PC-9 (cell line): Measurements from ENCODE around the gene KIAA1191. TPM values are rescaled to one million over a fixed set of nuclear protein-coding genes. Genes with fewer than 3 reads are reported as not detected.

ENCODE experiments used
- BruUV-seq: library from RNA; stranded (reverse); fragments of 400-500 nt; replicated peaks from 2 replicates; lab custom pipeline; 2021; lab: Mats Ljungman, UMichigan
- CTCF ChIA-PET: fragments of 300-600 bp; sonication (Branson Sonifier 250); formaldehyde crosslinking; loops from one replicate; lab custom pipeline; 2022; ENCODE audit warnings: antibody characterized with exemption; lab: Charles Lee
- POLR2A ChIA-PET: fragments of 300-600 bp; sonication (Branson Sonifier 250); formaldehyde crosslinking; loops from one replicate; lab custom pipeline; 2022; ENCODE audit warnings: antibody characterized with exemption; ENCODE audit not compliant: unreplicated experiment; lab: Charles Lee
- DNase-seq, 2 experiments: peaks; one replicate each; pipeline versions ENCODE4 v3.0.0 to v3.0.0-alpha.2; 2015 to 2022; ENCODE audit warnings: mixed read lengths in 1 of 2
- H2AFZ ChIP-seq: fragments of 200-600 bp; sonication (generic); 2 replicates; pipeline ENCODE4 v1.8.1; 2017; ENCODE audit warnings: antibody characterized with exemption
- H3F3A ChIP-seq: fragments of 200-600 bp; sonication (generic); 2 replicates; pipeline ENCODE4 v1.8.1; 2017; ENCODE audit warnings: antibody characterized with exemption, mild to moderate bottlenecking, low read depth; ENCODE audit not compliant: insufficient read depth
- H3K27ac ChIP-seq: fragments of 200-600 bp; sonication (generic); 2 replicates; pipeline ENCODE4 v1.6.1; 2016; ENCODE audit warnings: mixed run types
- H3K27me3 ChIP-seq: fragments of 200-600 bp; sonication (generic); 2 replicates; pipeline ENCODE4 v1.6.1; 2016; ENCODE audit warnings: low read depth, mixed run types; ENCODE audit not compliant: insufficient read depth
- H3K36me3 ChIP-seq: fragments of 200-600 bp; sonication (generic); 2 replicates; pipeline ENCODE4 v1.6.1; 2016; ENCODE audit warnings: low read depth, mixed run types
- H3K4me1 ChIP-seq: fragments of 200-600 bp; sonication (generic); replicated peaks from 2 replicates; pipeline ENCODE4 v1.6.1; 2016; ENCODE audit warnings: mixed run types; ENCODE audit not compliant: insufficient read depth
- H3K4me2 ChIP-seq: fragments of 200-600 bp; sonication (generic); 2 replicates; pipeline ENCODE4 v1.6.1; 2017; ENCODE audit warnings: mixed run types
- H3K4me3 ChIP-seq: fragments of 200-600 bp; sonication (generic); 2 replicates; pipeline ENCODE4 v1.6.1; 2016; ENCODE audit warnings: mixed run types
- H3K79me2 ChIP-seq: fragments of 200-600 bp; sonication (generic); 2 replicates; pipeline ENCODE4 v1.6.1; 2017; ENCODE audit warnings: low read depth, mixed run types
- H3K9me2 ChIP-seq: fragments of 200-600 bp; sonication (generic); 2 replicates; pipeline ENCODE4 v1.8.1; 2017; ENCODE audit warnings: mild to moderate bottlenecking; ENCODE audit not compliant: insufficient read depth
- H3K9me3 ChIP-seq: fragments of 200-600 bp; sonication (generic); 2 replicates; pipeline ENCODE4 v1.8.1; 2016; ENCODE audit warnings: low read depth; ENCODE audit not compliant: insufficient read depth
- H4K20me1 ChIP-seq: fragments of 200-600 bp; sonication (generic); 2 replicates; pipeline ENCODE4 v1.8.1; 2017; ENCODE audit not compliant: insufficient read depth
- EZH2 ChIP-seq: fragments of 200-600 bp; sonication (generic); IDR thresholded peaks from 2 replicates; pipeline ENCODE4 v1.8.0; 2017; ENCODE audit warnings: antibody characterized with exemption, low read depth
- intact Hi-C: fragments of 100-400 bp; cut with micrococcal nuclease; formaldehyde crosslinking; loops from one replicate; pipeline ENCODE4 v1.10.0; 2022; ENCODE audit not compliant: unreplicated experiment
- total RNA-seq: library from RNA; stranded (reverse); gene quantifications from 2 replicates; pipeline ENCODE4 v1.2.3, GENCODE V29; 2021
- TF ChIP-seq, protein P1 (sequence below): fragments of 200-600 bp; sonication (generic); conservative IDR thresholded peaks from 2 replicates; pipeline ENCODE4 v1.6.1; 2017; ENCODE audit warnings: mixed run types, antibody characterized with exemption, mild to moderate bottlenecking, moderate library complexity

Gene KIAA1191
- total RNA-seq, 1 experiment from 2014 or later, result 115 TPM

DNA sequence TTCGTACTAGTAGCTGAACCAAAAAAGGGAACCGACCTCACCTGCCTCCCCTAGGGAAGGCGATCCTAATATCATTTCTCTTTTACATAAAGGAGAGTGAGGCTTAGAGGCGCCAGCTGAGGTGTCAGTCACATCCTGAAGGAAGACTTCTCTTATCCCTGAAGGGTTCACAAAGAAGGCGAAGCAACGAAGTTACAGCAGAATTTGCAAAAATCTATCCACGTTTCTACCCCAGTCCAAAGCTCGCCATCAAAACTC, 598 bp upstream of the KIAA1191 start:
- ChIA-PET POLR2A (interaction anchor here (0.6 to 1.0 kb wide), 5 partner anchors 56 to 486 kb away, joined by 3 to 13 read pairs (median 3); no protein-coding TSS in a partner anchor), CTCF (interaction anchor here (0.7 kb wide), 1 partner anchor 10 kb away, joined by 3 read pairs; no protein-coding TSS in a partner anchor)
- H3K27ac ChIP-seq, result no peak overlapping the region
- H3K4me3 ChIP-seq, result peak overlapping the region; percentile 99
- BruUV-seq, result no TSS peak
- TF ChIP-seq EZH2, result no peak
- TF ChIP-seq, protein P1, sequence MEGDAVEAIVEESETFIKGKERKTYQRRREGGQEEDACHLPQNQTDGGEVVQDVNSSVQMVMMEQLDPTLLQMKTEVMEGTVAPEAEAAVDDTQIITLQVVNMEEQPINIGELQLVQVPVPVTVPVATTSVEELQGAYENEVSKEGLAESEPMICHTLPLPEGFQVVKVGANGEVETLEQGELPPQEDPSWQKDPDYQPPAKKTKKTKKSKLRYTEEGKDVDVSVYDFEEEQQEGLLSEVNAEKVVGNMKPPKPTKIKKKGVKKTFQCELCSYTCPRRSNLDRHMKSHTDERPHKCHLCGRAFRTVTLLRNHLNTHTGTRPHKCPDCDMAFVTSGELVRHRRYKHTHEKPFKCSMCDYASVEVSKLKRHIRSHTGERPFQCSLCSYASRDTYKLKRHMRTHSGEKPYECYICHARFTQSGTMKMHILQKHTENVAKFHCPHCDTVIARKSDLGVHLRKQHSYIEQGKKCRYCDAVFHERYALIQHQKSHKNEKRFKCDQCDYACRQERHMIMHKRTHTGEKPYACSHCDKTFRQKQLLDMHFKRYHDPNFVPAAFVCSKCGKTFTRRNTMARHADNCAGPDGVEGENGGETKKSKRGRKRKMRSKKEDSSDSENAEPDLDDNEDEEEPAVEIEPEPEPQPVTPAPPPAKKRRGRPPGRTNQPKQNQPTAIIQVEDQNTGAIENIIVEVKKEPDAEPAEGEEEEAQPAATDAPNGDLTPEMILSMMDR, result no peak
- no peaks in the 10 kb centered on the region for H3K9me2 ChIP-seq
- no peaks in the 10 kb centered on the region for H3K9me3 ChIP-seq
- no peaks in the 10 kb centered on the region for H3F3A ChIP-seq
- peaks cover 6% of the 10 kb centered on the region; the same call in 1 of the 2 replicates for H3K4me1 ChIP-seq
- no peak for DNase-seq
- H3K27me3 ChIP-seq, result no peaks in the 10 kb centered on the region
- H3K4me2 ChIP-seq, result peak overlapping the region; percentile 85
- H3K79me2 ChIP-seq, result peaks cover 34% of the 10 kb centered on the region
- peaks cover 4% of the 10 kb centered on the region; the same call in 1 of the 2 replicates for H3K36me3 ChIP-seq
- peaks cover 8% of the 10 kb centered on the region; the same call in 1 of the 2 replicates for H4K20me1 ChIP-seq
- intact Hi-C loops, result no loop called here
- H2AFZ ChIP-seq, result peak overlapping the region; percentile 100

DNA sequence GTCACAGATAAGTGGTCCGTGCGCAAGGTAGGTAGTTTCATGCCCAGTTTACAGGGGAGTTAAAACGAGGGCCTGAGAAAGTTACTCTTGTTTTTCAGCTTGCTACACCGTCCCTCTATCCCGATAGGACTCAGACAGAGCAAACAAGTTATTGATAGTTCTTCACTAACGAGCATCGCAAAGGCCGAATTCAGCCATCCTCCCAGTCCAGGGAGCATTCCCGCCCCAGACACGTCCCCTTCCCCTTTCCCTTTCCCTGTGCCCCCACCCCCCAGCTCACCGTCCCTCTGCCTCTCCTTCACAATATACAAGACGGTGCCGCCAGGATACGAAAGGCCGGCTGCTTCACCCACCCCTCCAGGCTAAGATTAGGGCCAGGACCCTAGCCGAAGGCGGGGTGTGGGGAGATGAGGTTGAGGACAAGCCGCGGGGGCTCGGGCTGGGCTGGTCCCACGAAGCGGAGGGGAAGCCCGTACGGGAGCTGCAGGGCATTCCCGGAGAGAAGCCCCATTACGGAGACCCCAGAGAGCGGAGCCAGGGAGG, 599 bp downstream of the KIAA1191 start:
- no peak for DNase-seq
- BruUV-seq, result TSS peak; percentile 68
- intact Hi-C loops, result loop anchor here (1.0 kb wide), 1 partner anchor 27 kb away; the partner anchor contains the start of genes HIGD2A and NOP16
- no peaks in the 10 kb centered on the region for H3K9me3 ChIP-seq
- ChIA-PET POLR2A (interaction anchor here (0.5 to 0.8 kb wide), 3 partner anchors 31 to 684 kb away, joined by 3 to 8 read pairs (median 4); no protein-coding TSS in a partner anchor), CTCF (interaction anchor here (0.6 kb wide), 1 partner anchor 183 kb away, joined by 10 read pairs; no protein-coding TSS in a partner anchor)
- H3K79me2 ChIP-seq, result peaks cover 41% of the 10 kb centered on the region
- no peaks in the 10 kb centered on the region for H3K27me3 ChIP-seq
- 0 out of 2 replicates have a peak overlapping the region, but pooled peaks have one; percentile 15 for H3K27ac ChIP-seq
- peak overlapping the region; percentile 99 for H3K4me3 ChIP-seq
- H2AFZ ChIP-seq, result peak overlapping the region; percentile 100
- TF ChIP-seq, protein P1, result no peak
- TF ChIP-seq EZH2, result no peak
- peaks cover 6% of the 10 kb centered on the region; the same call in 1 of the 2 replicates for H3K4me1 ChIP-seq
- peaks cover 4% of the 10 kb centered on the region; the same call in 1 of the 2 replicates for H3K36me3 ChIP-seq
- peaks cover 9% of the 10 kb centered on the region for H4K20me1 ChIP-seq
- no peaks in the 10 kb centered on the region for H3K9me2 ChIP-seq
- H3F3A ChIP-seq, result no peaks in the 10 kb centered on the region
- H3K4me2 ChIP-seq, result peak overlapping the region; percentile 85

DNA sequence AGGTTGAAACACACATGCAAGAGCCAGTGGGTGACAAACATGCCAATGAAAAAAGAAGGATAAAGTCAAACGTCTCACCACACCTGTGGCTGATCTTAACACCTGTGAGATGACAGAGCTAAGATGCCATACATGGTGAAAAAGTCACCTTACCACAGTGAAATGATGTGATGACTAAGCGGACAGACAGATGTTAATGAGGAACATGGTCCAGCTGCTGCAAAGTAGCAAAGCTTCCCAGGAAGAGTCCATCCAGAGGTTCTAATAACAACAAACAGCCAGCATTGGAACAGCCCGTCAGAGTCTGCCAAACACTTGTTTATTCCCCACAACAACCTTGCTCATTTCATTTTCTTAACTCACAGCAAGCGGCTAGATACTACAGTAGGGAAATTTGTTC, 1.9 kb downstream of the KIAA1191 start:
- intact Hi-C loops, result no loop called here
- H3K79me2 ChIP-seq, result peaks cover 42% of the 10 kb centered on the region
- H3K36me3 ChIP-seq, result peaks cover 4% of the 10 kb centered on the region; the same call in 1 of the 2 replicates

More for the DNA sequence above, 1.9 kb downstream of the KIAA1191 start:
- POLR2A ChIA-PET, result no interaction called here
- H3K9me3 ChIP-seq, result no peaks in the 10 kb centered on the region
- peak overlapping the region; percentile 85 for H3K4me2 ChIP-seq
- no peak for DNase-seq
- H3F3A ChIP-seq, result no peaks in the 10 kb centered on the region
- H2AFZ ChIP-seq, result no peak overlapping the region
- H3K4me1 ChIP-seq, result peaks cover 6% of the 10 kb centered on the region; the same call in 1 of the 2 replicates
- TF ChIP-seq EZH2, result no peak
- TF ChIP-seq, protein P1, result no peak
- CTCF ChIA-PET, result interaction anchor here (0.6 kb wide), 1 partner anchor 104 kb away, joined by 11 read pairs; no protein-coding TSS in a partner anchor
- no peaks in the 10 kb centered on the region for H3K9me2 ChIP-seq
- no peak overlapping the region for H3K4me3 ChIP-seq
- no peaks in the 10 kb centered on the region for H3K27me3 ChIP-seq
- peaks cover 22% of the 10 kb centered on the region for H4K20me1 ChIP-seq
- no TSS peak for BruUV-seq
- H3K27ac ChIP-seq, result no peak overlapping the region
